Measurements from ENCODE around the gene SATB1.

SATB1 gene

GRCh38 chr3:18396428-18396827 is 28.7 kb downstream of the SATB1 start:
- DNase-seq: no peak

GRCh38 chr3:18394384-18394995 is 30.6 kb downstream of the SATB1 start:
- DNase-seq: no peak

DNA sequence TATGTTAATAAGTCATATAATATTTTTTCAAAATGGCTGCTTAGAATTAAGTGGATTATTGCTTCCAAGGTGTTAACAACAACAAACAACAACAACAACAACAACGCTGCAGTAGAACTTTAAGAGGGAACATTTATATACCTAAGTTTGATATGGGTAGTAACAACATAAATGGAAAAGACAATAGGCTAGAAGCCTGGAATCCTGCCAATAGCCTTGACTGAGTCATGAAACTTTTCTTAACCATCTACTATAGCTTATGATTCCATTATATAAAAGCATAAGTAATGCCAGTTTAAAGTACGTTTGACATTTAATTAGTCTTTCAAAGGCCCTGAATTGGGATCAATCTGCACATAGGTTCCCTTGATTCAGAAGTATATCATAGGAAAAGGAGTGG is 31.2 kb downstream of the SATB1 start:
- DNase-seq: no peak

- DNase-seq: no peak
Observed at GRCh38 chr3:18390024-18390660, 35.0 kb downstream of the SATB1 start.

GRCh38 chr3:18389108-18389733 is 35.9 kb downstream of the SATB1 start:
- DNase-seq: no peak

- DNase-seq: no peak
Observed at GRCh38 chr3:18386274-18386890, 38.8 kb downstream of the SATB1 start.

DNA sequence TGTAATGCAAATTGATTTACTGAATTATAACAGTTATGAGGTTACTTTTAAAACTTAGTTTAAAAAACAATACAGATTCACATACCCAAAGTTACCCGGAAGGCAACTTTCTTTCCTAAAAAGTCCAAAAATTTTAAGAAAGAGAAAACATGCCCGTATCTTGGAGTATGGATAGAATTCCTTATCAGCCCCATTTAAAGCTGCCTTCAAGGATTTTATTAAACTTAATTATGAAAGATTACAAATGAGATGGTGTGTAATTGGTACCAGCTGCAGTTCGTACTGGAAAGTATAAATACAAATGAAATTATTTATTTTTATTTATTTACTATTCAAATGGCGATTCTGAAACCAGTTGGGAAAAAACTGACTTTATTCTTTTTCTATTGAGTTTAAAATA is 39.4 kb downstream of the SATB1 start:
- DNase-seq: no peak

DNA sequence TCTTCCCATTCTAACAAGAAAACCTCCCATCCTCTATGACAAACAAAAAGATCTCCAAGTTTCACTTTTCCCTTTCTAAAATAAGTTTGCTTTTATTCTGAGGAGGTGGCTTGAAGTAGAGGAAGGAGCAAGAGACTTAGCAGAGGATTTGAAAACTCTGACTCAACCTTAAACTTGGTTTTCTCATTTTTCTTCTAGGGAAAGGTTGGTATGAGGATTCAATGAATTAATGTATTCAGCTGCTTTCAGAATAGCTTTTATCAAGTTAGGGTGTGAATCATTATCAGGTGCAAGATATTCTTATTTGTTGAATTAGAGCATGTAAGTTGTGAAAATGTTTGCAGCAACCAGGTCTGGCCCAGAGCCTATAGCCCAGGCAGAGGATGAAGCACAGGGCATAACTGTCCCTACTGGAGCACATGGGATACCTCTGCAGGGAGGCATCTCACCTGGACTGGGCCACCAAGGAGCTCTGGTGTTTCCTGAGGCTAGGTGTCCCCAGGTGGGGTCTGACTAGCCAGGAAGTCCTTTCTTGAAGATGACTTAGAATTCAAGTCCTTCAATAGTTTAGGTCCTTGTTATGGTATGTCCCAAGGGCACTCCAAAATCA is 42.3 kb downstream of the SATB1 start:
- DNase-seq: no peak

- DNase-seq: no peak
Observed at GRCh38 chr3:18379647-18380046, 45.5 kb downstream of the SATB1 start.

DNA sequence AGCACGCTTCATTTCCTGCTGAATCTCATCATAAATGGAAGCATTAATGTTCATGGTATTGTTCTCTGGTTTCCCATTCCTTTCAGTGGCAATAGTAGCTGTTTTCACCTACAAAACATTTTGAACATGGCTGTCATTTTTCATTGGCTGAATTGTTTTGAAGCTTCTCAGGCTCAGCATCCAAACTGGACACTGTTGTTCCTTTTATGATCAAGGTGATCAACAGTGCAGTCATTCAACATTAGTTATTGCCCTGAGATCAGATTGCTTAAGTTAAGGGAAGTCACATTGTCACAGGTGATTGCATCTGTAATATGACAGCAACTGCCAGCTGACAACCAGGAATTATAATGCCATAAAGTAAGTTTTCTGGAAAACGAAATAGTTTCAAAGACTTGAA is 46.9 kb downstream of the SATB1 start:
- DNase-seq: no peak

DNA sequence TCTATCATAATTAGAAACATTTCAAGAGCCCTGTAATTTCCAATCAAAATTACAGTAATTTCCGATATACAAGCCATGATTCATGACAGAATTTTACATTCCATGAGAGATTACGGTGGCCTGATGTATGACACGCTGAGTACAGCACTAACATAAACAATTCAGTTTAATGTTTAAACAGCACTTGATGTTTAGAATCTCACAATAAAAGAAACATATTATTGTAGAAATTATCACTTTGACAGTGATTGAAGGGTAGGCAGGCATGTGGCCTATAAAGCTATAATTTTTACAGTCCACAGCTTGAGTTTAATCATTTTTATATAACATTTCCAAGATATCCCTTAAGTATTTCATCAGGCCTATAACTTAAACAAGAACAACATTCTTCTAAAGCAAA is 48.5 kb downstream of the SATB1 start:
- DNase-seq: no peak

DNA sequence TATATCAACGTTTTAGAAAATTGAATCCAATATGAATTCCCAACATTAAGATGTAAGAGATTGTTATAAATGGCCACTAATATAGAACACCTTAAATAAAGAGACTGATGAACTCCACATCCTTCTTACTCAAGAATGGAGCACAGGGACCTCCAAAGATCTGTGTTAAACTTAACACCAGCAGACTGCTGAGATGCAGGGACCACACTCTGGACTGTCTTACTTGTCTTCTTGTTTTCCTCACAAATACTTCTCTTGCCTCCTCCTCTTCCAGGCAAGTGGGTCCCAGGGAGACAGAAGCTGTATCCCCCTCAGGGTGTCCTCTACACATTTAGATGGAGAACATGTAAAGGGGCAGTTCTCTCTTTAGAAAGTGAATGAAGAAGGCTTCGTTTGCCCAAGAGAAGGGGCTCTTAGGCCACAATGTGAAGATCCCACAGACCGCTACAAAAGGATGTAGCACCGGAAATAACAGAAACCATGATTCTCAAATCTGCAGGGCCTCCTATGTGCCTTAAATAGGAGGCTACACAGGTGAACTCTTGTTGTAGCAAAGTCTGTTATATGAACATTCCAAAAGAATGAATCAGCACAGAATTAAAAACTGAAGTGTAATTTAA is 52.2 kb downstream of the SATB1 start:
- no peak for DNase-seq

DNA sequence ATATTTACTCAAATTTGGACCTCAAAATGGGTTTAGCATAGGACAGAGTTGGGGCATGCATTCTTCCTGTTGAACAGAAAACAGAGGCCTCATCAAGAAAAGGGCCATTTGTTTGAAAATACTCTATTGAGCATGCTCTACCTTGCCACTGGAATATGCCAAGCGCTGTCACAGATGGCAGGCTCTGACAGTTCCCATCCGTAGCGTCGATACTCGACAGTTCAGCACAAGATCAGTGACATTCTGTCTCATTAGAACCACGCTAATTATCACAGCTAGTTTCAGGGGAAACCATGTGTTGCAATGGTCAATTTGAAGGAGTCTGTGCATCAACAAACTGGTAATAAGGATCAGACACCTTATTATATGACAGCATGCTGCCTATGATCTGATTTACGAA is 54.5 kb downstream of the SATB1 start:
- DNase-seq: no peak

GRCh38 chr3:18369551-18370185 is 55.5 kb downstream of the SATB1 start:
- DNase-seq: no peak

- no peak for DNase-seq
Observed at GRCh38 chr3:18366258-18366657, 58.9 kb downstream of the SATB1 start.

DNA sequence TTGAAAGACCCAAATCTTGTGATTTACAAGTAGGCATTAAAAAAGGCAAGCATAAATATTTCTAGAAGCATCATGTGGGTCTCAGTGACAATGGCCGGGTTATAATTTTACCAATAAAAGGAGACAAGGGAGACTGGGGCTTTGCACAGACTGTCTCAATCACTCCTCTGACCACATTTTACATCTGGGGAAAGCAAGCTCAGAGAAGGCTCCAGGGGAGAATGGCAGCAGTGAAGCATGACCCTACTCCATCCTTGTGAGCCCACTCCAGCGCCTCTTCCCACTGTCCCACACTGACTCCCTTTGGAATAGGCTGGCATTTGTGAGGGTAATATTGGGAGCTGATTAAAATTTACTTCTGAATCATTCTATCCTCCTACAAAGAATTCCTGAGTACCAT is 61.8 kb downstream of the SATB1 start:
- no peak for DNase-seq

- DNase-seq: no peak
Observed at GRCh38 chr3:18357747-18358146, 67.4 kb downstream of the SATB1 start.

- no peak for DNase-seq
Observed at GRCh38 chr3:18355832-18356231, 69.3 kb downstream of the SATB1 start.

- no peak for DNase-seq
Observed at GRCh38 chr3:18354701-18355100, 70.4 kb downstream of the SATB1 start.

- no peak for DNase-seq
Observed at GRCh38 chr3:18351823-18352744, 73.1 kb downstream of the SATB1 start.

DNA sequence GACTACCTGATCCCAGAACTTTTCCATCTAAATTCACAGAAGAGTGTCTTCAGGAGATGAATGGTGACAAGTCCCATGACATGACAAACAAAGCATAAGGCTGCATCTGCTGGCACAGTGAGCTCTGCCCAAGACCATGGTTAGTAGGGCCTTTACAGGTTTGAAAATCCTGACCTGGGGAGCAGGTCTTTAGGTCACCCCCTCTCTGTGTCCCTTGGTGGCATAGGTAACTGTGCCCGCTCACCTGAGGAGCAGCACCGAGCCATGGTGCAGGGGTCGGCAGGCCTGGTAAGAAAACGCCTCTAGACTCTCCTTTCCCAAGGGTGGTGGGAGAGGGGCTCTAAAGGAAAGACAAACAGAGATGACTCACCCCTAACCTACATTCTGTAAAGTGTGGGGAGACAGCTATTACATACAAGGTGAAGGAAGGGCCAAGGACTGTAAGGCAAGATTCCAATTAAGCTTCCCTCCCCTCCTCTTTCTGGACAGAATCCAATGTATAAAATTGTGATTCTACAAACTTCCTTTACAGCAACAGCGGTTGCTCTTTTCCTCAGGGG is 74.0 kb downstream of the SATB1 start:
- no peak for DNase-seq

Data from stimulated activated naive CD4-positive, alpha-beta T cell treated with Interleukin-2 at 50 U/mL for 16 hours (primary cell).